Astrocyte of the spinal cord (primary cell): ENCODE data around the gene WARS2.

ENCODE experiments used
- DNase-seq: peaks from one replicate; pipeline ENCODE4 v3.0.0; 2011; ENCODE audit warnings: low read depth, low spot score
- H3K4me3 ChIP-seq: 2 replicates; pipeline ENCODE4 v1.5.1; 2011; ENCODE audit warnings: low read depth, mild to moderate bottlenecking, low read length, moderate library complexity
- in situ Hi-C: cut with HindIII; loops from 2 replicates; pipeline ENCODE4 v1.10.0; 2017; ENCODE audit warnings: low sequenced_read_pairs
- TF ChIP-seq, protein P1 (sequence below): IDR thresholded peaks from 2 replicates; pipeline ENCODE4 v1.5.1; 2012; ENCODE audit warnings: low read depth, mild to moderate bottlenecking, low read length, inconsistent platforms

The WARS2 gene

DNA sequence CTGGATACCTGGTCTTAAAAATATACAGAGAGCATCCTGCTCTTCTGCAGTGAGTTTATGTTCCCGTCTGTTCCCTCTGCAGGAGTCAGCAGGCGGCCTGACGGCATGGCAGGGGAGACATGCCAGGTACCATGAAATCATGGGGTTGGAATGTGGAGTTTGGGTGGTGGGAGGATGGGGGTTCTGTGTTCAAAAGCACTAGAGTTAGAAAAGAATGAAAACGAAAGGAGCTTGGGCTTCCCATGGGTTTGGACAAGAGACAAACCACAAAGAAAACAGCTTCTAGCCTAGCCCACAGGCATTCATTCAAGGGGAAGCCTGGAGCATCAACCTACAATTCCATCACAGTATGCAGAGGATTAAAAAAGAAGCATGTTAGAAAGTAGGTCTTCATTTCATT is 59.9 kb downstream of the WARS2 start:
- peak; percentile 99 for DNase-seq
- no peak overlapping the region for H3K4me3 ChIP-seq
- TF ChIP-seq, protein P1, sequence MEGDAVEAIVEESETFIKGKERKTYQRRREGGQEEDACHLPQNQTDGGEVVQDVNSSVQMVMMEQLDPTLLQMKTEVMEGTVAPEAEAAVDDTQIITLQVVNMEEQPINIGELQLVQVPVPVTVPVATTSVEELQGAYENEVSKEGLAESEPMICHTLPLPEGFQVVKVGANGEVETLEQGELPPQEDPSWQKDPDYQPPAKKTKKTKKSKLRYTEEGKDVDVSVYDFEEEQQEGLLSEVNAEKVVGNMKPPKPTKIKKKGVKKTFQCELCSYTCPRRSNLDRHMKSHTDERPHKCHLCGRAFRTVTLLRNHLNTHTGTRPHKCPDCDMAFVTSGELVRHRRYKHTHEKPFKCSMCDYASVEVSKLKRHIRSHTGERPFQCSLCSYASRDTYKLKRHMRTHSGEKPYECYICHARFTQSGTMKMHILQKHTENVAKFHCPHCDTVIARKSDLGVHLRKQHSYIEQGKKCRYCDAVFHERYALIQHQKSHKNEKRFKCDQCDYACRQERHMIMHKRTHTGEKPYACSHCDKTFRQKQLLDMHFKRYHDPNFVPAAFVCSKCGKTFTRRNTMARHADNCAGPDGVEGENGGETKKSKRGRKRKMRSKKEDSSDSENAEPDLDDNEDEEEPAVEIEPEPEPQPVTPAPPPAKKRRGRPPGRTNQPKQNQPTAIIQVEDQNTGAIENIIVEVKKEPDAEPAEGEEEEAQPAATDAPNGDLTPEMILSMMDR, result no peak
- in situ Hi-C loops, result no loop called here

DNA sequence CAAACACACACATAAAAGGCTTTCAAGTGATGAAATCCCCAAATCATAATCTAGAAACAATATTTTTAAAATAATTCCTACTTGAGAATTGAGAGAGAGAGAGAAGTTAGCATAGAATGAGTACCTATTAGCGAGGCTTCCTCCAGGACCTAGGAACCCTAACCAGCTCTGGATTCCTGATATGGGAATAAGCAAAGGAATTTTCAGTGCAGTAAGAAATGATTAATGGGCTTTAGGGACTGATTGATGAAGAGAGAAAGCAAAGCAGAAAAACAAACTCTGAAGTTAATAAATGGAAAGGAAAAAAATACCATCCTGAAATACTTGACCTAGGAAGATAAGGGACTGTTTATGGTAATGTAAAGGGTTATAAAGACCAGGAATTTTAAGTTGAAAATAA is 60.6 kb downstream of the WARS2 start:
- TF ChIP-seq, protein P1, result no peak
- DNase-seq, result no peak
- in situ Hi-C loops, result no loop called here
- no peak overlapping the region for H3K4me3 ChIP-seq

DNA sequence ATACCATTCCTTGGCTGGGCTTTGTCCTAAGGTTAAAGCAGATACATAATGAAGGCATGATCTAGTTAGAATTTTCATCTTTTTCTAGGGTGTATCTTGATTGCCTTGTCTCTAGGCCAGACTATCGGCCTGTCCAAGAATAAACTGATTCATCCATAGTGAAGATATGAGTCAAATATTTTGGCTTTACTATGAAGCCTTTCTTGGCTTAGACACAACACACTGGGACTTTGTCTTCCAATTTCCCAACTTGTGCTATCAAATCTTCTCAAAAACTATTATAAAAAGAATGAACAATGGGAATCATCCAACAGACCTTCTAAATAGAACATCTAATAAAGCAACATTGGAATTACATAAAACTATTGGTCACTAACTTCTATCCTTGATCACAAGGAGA is 64.8 kb downstream of the WARS2 start:
- in situ Hi-C loops, result no loop called here
- TF ChIP-seq, protein P1, result no peak
- peak; percentile 75 for DNase-seq
- H3K4me3 ChIP-seq, result no peak overlapping the region

DNA sequence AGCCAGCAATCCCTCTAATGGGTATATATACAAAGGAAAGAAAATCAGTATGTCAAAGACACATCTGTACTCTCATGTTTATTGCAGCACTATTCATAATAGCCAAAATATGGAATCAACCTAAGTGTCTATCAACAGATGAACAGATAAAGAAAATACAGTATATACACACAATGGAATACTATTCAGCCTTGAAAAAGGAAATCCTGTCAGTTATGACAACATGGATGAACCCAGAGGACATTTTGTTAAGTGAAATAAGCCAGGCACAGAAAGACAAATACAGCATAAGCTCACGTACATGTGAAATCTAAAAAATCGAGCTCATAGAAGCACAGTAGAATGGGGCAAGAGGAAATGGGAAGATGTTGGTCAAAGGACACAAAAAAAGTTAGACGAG is 69.1 kb downstream of the WARS2 start:
- H3K4me3 ChIP-seq, result no peak overlapping the region
- in situ Hi-C loops, result no loop called here
- DNase-seq, result no peak
- TF ChIP-seq, protein P1, result no peak

DNA sequence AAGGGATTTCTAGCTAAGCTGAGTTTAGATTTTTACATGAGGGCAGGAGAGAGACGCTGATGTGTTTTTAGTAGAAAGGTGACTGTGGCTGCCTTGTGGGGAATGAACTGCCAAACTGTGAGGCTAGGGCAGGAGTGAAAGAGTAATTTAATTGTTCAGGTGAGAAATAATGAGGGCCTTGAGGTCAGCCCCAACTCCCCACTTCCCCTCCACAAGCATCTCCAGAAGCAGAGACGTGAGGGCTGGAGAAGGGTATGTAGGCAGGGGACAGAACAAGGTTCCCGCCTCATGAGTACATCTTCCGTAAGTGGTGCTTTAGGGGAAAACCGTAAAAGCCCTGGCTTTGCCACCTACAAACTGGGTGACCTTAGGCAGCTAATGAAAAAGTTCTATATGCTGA is 70.8 kb downstream of the WARS2 start:
- in situ Hi-C loops, result no loop called here
- TF ChIP-seq, protein P1, result no peak
- DNase-seq, result no peak
- no peak overlapping the region for H3K4me3 ChIP-seq

DNA sequence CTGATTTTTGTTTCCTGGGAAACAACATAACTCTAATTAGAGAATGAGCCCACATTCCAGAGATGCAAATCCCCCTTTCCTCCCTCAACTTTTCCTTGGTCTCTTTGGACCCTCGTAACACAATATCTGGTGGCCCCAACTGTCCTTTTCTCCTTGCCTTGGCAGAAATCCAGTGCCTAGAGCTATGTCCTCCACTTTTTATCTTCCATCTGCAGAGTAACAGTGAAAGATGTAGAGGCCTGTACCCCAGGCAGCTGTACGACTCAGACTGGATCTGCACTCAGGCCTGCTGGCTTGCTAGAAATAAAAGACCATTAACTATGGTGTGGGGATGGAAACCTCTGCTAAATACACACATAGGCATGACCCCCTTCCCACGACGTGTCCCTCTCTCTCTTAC is 72.0 kb downstream of the WARS2 start:
- DNase-seq, result no peak
- TF ChIP-seq, protein P1, result no peak
- H3K4me3 ChIP-seq, result no peak overlapping the region
- in situ Hi-C loops, result no loop called here

DNA sequence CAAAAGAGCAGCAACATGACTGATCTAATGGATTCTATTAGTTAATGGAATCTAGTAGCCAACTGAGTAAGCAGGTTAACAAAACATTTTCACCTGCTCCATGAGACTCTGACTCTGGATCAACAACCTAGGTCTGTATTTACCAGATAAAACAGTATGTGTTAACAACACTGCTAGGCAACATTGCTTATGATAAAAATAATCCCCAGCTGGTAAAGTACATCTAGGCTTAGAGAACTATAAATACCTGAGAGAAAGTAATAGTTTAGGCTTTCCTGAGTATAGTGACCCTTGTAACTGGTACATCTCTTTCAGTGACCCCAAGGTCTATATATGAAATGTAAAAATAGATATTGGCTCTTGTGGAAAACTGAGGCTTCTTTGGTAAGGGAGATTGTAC is 78.8 kb downstream of the WARS2 start:
- DNase-seq, result no peak
- TF ChIP-seq, protein P1, result no peak
- in situ Hi-C loops, result no loop called here
- H3K4me3 ChIP-seq, result no peak overlapping the region
